ENCODE results near the gene UAP1.
A peak's percentile ranks its signal among the peaks of the same experiment; 100 is the strongest.
"Not testable (repeated sequence)": the region's sequence is repeated elsewhere in the genome, so short reads cannot be mapped to it uniquely, and the experiment has no call there.

The UAP1 gene

DNA sequence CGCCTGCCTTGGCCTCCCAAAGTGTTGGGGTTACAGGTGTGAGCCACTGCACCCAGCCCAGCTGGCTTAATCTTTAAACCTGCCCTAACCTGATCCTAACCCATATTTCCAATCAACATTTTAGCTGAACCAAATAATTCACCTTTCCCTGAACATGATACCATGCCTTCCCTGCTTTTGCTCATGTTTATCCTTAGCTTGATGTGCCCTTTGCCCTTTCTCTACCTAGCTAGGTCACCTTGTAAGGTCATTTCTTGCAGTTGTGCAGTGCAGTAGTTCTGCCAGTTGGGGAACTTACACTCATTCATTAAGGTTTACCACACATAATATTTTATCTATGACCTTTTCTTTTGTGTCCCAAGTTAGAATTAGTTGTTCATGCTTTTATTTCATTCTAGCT, 5.3 kb downstream of the UAP1 start:
- no peak for DNase-seq

DNA sequence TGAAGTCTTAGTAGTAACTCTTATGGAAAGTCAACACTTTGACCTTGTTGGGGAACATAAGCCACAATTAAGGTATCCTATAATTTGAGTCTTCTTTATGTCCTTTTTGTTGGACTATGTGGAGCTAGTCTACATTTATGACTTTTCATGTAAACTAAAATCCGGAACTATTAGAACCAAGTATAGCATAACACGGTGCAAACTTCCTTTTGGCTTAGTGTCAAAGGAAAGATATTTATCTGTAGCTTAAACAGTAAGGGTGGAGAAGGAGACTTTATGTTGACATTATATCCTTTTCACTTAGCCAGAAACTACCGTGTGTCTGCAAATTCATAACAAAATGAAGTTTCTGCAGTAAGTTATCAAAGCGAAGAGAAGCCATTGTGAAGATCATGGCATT, 7.3 kb downstream of the UAP1 start:
- DNase-seq, result no peak

DNA sequence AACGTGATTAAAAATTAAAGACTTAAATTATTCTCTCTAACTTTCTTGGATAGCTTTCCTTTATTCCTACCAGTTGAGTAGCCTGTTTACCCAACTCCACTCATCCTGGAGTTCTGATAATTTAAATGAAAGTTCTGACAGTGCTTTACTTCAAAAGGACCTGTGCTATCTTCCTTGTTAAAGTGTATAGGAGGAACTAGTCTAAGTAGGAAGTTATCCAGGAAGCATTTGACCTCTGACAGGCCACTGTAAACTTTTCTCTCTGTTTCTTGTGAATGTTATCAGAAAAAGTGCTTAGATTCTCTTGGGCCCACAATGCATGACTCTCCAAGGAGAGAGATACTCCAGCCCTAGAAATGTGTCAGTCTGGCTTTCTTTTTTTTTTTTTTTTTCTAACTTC, 9.2 kb downstream of the UAP1 start:
- DNase-seq, result no peak

DNA sequence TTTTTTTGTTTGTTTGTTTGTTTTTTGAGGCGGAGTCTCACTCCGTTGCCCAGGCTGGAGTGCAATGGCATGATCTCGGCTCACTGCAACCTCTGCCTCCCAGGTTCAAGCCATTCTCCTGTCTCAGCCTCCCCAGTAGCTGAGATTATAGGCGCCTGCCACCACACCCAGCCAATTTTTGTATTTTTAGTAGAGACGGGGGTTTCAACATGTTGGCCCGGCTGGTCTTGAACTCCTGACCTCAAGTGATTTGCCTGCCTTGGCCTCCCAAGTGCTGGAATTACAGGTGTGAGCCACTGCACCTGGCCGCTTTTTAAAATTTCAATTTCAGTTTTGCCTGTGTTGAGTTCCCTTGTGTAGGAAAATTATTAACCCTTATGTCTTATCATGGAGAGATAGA, 9.6 kb downstream of the UAP1 start:
- DNase-seq, result not testable (repeated sequence)

DNA sequence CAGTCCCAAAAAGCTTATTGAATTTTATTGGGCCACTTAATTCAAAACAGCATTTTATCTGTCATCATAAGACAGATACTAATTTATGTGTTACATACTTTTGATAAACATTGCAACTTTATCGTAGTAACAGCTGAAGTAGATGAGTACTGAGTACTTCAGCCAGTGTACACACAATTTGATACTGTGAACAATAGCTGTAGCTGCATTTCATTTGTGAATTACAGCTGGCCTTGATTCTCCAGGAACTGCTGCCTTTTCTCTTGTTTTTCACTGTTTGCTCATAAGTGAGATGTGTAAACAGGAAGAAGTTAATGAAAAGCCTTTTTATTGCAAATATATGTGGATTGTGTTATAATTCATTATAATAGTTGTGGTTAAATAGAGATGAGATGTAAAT, 10.2 kb downstream of the UAP1 start:
- DNase-seq, result peak; percentile 62

DNA sequence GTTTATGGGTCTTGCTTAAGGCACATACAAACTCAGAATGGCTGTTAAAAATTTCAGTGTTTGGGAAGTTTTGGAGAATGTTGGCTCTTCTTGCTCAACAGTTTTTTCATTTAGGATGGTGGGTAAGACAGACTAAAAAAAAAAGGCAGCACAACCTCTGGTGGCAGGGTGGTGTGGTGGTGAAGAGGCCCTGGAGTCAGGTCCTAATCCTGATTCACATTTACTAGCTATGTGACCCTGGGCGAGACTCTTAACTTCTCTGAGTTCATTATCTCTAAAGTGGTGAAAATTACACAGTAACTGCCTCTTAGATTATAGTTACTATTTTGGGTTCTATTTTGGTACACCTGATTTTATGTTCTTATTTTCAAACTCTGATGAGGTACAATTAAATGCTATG, 11.6 kb downstream of the UAP1 start:
- DNase-seq, result no peak

DNA sequence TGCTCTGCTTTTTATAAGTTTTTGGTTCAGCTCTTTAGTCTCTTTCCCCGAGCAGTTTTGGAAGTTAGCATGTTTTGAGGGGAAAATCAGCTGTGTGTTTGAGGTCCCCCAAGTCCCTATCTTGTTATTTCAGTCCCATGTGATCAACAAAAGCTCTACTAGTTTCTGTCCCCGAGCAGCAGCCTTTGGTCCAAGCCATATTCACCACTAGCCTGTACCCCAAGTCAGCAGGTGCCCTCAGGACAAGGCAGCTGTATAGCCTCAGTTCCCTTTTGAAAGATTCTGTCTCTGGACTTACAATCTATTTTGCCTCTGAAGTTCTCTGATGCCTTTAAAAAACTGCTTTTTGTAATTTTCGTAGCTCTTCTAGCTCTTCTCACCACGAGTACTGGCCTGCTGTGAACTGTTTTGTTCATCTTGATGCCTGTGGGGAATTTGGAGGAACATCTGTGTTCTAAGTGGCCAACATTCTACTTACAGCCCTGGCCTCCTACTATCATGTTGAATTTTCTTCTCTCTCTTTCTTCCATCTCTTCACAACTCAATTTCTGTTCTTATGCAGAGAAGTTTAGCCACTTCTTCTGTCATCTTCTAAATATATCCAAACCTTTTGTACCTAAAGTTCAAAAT, 16.7 kb downstream of the UAP1 start:
- no peak for DNase-seq

DNA sequence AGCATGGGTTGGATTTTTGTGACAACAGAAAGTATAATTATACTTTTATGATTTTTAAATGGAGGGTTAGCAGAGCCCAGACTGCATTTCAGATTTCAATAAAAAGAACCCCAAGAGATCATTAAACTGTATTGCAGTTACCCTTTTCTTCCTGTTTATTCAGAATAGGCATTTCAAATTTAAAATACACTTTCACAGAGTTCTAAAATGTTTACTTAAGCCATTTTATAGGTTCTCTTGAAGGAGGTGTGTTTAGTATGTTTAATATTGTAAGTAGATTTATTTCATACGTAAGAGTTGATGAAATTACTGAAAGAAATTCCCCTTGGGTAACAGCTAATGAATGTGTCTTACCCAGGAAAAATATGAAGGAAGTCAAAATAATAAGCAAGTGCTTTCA, 17.4 kb downstream of the UAP1 start:
- no peak for DNase-seq

DNA sequence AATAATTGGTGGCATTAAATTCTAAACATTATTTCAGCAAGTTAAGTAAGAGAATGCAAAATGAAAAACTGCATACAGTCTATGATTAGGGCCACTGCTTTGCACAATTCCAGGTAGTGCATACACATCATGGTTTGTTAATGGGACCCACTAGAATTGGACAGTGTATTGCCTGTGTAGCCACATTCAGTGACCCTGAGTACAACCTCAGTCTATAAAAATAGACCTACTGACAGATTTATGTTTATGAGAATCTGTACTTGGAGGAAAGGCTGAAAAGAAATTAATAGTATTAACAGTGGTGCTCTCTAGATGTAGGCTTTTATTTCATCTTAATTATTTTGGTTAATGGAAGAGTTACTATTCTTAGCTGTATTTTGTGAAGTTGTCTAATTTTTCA, 18.8 kb downstream of the UAP1 start:
- no peak for DNase-seq

DNA sequence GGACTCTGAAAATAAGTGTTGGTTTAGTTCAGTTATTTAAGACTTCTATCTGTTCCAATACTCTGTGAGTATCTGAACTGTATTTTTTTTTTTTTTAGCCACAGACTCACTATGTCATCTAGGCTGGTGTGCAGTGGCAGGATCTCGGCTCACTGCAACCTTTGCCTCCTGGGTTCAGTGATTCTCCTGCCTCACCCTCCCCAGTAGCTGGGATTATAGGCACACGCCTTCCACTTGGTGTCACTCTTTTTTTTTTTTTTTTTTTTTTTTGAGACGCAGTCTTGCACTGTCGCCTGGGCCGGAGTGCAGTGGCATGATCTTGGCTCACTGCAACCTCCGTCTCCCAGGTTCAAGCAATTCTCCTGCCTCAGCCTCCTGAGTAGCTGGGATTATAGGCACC, 21.4 kb downstream of the UAP1 start:
- DNase-seq, result not testable (repeated sequence)

DNA sequence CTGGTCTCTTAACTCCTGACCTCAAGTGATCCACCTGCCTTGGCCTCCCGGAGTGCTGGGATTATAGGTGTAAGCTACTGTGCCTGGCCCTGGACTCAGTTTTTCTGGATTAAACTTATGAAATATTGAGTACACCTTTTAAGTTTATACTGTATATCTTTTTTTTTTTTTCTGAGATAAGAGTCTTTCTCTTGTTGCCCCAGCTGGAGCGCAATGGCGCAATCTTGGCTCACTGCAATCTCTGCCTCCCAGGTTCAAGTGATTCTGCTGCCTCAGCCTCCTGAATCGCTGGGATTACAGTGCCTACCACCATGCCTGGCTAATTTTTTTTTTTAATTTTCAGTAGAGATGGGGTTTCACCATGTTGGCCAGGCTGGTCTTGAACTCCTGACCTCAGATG, 23.6 kb downstream of the UAP1 start:
- not testable (repeated sequence) for DNase-seq

DNA sequence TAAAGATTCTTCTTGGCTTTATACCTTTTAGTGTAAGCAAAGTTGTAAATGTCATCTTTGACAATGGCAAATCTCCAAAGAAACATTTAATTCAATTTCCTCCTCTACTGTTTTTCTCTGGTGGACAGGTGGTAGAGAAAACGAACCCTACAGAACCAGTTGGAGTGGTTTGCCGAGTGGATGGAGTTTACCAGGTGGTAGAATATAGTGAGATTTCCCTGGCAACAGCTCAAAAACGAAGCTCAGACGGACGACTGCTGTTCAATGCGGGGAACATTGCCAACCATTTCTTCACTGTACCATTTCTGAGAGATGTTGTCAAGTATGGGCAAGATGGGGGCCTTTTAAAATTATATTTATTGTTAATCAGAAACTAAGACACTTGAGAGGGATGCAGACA, 25.8 kb downstream of the UAP1 start:
- peak; percentile 91 for DNase-seq

DNA sequence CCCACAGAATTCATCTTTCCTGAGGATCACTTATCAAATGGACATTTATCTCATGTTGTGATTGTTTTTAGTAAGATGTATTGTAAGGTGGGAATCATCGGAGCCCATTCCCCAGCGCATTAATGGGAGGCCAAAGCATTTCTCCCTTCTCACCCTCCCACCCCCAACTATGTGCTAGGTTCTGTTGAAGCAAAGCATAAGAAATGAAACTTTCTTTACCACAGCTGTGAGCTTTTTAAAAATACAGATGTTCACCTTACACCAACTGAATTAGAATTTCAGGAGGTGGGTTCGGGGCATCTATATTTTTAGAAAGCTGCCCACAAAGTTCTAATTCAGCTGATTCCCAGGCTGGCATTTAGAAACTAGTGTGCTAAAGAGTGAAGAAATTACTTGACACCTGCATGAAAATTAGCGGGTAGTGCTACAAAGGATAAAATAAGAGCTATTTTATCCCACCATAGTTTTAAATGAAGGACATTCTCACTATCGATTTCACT, 26.3 kb downstream of the UAP1 start:
- DNase-seq, result no peak

DNA sequence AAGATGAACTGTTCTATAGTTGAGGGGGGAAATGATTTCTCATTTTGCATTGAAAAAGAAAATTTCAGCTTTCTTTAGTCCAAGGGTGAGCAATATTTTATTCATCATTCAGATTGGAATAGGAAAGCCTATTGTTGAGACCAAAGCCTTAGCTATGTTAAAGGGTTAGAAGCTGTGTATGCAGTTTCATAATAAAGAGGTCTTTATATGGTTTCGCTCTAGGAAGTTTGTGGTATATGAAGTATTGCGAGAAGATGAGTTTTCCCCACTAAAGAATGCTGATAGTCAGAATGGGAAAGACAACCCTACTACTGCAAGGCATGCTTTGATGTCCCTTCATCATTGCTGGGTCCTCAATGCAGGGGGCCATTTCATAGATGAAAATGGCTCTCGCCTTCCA, 28.6 kb downstream of the UAP1 start:
- DNase-seq, result no peak

DNA sequence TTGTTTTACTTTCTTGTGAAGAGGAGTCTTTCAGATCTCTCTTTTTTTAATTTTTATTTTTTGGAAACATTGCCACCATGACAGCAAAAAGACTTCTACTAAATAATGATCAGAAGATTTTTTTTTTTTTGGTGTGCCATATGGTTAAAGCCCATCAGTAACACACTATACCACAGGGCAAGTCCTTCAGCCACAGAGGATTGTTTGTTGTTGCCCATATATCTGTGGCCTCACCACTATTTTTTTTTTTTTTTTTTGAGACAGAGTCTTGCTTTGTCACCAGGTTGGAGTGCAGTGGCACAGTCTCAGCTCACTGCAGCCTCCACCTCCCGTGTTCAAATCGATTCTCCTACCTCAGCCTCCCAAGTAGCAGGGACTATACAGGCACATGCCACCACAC, 29.2 kb downstream of the UAP1 start:
- no peak for DNase-seq

DNA sequence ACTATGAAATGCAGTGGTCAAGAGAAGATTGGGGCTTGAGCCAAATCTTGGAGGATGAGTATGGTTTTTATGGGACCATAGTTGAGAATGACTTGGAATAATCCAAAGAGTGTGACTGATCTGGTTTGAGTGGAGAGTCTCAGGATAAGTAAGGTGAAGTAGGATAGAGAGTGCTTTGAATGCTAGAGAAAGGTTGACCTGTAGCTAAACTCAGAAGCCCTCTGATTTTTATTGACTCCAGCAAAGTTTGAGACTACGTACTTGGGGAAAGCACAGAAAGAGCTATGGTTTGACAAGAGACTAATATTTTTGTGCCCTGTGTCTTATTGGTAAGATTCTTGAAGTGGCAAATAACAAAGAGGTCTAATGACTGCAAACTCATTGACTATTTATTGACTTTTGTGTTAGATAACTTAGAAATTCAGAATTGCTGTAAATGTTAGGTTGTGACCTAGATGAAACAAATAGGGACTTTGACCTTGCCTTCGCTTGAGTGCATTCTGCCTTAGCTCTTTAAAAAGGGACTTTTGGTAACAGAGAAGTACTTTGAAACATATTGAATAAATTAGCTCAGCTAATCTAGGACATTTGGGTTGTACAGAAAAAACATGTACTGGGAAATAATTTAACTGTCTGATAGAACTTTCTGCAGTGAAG, 35.1 kb downstream of the UAP1 start:
- peak; percentile 12 for DNase-seq

DNA sequence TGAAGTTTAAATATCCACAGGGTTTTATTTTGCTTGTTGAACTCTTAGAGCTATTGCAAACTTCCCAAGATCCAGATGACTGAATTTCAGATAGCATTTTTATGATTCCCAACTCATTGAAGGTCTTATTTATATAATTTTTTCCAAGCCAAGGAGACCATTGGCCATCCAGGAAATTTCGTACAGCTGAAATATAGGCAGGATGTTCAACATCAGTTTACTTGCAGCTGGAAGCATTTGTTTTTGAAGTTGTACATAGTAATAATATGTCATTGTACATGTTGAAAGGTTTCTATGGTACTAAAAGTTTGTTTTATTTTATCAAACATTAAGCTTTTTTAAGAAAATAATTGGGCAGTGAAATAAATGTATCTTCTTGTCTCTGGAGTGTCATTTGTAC, 37.9 kb downstream of the UAP1 start:
- no peak for DNase-seq

DNA sequence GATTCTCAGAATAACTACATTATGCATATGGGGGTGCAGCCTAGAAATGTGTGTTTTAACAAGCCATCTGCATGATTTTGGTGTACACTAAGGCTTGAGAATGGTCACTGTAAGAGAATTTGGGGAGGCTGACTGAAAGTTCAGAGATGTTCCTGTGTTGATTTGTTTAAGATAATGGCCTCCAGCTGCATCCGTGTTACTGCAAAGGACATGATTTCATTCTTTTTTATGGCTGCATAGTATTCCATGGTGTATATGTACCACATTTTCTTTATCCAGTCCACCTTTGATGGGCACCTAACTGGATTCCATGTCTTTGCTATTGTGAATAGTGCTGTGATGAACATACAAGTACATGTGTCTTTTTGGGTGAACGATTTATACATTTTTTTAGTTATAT, 41.6 kb downstream of the UAP1 start:
- not testable (repeated sequence) for DNase-seq

DNA sequence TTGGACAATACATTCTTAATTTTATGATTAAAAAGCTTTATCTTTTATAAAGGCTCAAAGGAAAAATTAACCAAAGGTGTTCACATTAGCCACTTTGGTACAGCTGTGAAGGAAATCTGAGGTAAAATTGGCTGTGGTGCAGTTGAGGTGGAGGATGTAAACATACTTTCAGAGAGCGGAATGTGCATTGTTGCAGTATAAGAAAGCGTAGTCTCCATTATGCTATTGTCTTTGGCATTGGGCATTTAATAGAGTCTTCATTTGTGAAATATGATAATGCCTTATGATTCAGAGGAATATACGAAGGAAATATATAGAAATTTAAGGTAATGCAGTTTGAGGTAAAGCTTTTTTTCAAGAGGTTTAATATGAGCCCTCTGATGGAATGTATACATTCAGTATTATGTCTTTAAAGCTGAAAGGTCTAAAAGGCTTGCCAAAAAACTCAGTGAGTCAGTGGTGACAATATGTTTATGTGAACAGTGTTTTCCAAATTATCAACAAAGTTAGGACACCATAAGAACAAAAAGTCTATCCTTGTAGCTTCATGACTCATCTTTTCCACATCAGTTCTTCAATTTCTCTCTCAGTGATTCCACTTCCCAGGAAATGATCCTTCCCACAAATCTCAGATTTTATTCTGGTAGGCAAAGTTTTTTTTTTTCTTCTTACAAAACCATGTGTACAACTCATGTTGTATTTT, 43.9 kb downstream of the UAP1 start:
- DNase-seq, result no peak

DNA sequence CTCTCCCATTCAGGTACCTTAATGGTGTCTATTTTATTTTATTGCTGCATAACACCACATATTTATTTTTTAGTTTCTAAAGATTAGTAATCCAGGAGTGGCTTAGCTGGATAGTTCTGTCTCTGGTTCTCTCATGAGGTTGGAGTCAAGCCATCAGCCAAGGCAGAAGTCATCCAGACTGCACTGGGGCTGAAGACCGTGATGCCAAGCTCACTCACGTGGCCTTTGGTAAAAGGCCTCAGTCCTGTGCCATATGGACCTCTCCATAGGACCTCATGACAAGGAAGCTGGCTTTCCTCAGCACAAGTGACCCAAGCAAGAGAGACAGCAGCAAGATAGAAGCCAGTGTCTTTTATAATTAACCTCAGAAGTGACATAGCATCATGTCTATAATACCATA, 47.8 kb downstream of the UAP1 start:
- DNase-seq, result no peak

DNA sequence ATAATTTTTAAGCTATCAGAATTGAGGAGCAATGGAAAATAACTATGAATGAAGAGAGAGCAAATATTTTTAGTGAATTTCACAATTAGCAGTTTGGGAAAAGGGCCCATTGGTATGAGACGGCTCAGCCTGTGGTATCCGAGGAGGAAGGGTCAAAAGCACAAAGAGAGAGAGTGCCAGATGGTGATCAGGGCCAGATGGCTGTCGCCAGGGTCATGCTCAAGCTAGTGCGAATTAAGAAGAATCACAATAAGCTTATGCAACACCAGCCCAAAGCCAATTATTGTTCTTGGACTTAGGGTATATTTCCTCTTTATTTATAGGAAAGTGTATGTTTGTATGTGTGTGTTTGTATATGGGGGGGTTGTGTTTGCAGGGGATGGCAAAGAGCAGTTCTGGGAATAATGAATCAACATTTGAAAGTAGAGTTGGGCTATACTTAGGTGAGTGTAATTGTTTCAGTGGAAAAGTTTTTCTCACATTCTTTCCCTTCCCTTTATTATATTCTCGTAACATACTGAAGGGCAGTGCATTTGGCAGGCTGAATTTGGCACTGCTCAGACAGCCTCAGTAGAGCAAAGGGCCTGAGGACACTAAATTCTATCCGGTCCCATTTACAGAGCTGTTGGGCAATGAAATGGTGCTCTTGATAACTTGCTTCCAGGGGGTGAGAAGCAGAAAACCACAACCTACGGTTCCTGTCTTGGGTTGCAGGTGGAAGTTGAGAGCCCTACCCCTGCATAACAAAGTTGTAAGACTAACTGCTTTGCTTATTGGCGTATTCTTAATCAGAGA, 51.3 kb downstream of the UAP1 start:
- DNase-seq, result no peak

DNA sequence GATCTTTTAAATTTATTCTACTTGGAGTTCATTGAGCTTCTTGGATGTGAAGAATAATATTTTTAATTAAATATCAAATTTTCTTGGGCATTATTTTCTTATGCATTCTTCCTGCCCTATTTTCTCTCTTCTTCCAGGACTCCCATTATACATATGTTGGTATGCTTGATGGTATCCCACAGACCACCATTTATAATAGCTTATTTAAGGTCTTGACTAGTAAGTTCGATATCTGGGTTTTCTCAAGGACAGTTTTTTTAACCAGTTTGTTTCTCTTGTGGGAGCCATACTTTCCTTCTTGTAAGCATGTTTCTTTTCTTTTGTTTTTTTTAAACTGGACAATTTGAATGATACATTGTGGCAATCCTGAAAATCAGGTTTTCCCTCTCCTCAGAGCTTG, 55.3 kb downstream of the UAP1 start:
- peak; percentile 26 for DNase-seq

DNA sequence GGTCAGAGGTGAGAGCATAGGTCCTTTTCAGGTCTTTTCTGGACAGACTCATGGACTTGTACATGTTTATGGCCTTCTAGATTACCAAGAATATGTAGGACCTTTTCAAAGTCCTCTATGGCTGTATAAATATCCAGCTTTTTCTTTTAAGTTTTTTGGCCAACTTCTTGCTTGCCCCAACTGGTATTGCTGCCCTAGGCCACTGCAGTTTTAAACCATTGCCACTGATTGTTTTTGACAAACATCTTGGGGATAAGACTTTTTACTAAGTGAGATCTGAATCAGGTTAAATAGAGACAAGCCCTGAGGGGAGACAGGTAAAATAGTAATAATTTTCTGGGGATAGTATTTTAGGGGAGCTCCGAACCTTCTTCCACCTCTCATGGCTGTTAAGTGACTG, 56.0 kb downstream of the UAP1 start:
- no peak for DNase-seq

DNA sequence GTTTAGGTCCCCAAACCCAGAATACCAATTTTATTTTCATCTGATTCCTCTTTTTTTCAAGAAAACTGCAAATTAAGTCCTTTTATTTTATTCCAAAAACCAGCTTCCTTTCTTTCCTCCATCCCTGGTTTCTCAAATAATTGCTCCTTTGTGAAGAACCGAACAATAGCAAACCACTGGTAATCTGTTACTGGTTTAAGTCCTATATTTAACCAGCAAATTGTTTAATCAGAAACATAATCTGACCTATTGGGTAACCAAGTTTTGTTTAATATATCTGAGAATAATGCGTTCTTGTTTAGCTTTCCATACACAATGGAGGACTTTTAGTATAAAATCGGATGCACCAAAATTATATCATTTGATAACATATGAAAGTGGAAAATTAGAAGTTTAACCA, 57.6 kb downstream of the UAP1 start:
- DNase-seq, result no peak
